Measurements from ENCODE around the gene SREK1IP1.

GRCh38 chr5:64742821-64743220, 25.7 kb downstream of the SREK1IP1 start:
- TF ChIP-seq FOXM1 (IDR thresholded peaks at IDR 0.05; ENCODE audit: borderline replicate concordance) (no peak), ELF4 (IDR thresholded peaks at IDR 0.05) (no peak), ZNF384 (IDR thresholded peaks at IDR 0.05) (no peak), ARNT (IDR thresholded peaks at IDR 0.05) (no peak), BHLHE40 (IDR thresholded peaks at IDR 0.05; ENCODE audit: borderline replicate concordance) (no peak), SP1 (IDR thresholded peaks at IDR 0.05) (no peak), HDGF (IDR thresholded peaks at IDR 0.05; ENCODE audit: borderline replicate concordance) (no peak), TARDBP (IDR thresholded peaks at IDR 0.05) (no peak), LEF1 (IDR thresholded peaks at IDR 0.05; ENCODE audit: borderline replicate concordance) (no peak), SUZ12 (IDR thresholded peaks at IDR 0.05) (no peak), L3MBTL2 (conservative IDR thresholded peaks at IDR 0.05) (no peak)

Measured in HEK293T (cell line).